HepG2 (cell line): ENCODE data around the gene TULP3. TPM values are rescaled to one million over a fixed set of nuclear protein-coding genes. Genes with fewer than 3 reads are reported as not detected.
A peak's percentile ranks its signal among the peaks of the same experiment; 100 is the strongest.

Experiments
- ARID2 ChIP-seq: sonication (generic); formaldehyde crosslinking; IDR thresholded peaks from 2 replicates; pipeline ENCODE4 v1.8.1; 2022; ENCODE audit warnings: mild to moderate bottlenecking, missing genetic modification reagents, borderline replicate concordance
- EED ChIP-seq: sonication (generic); formaldehyde crosslinking; IDR thresholded peaks from 2 replicates; pipeline ENCODE4 v1.5.0; 2020; ENCODE audit warnings: mild to moderate bottlenecking, missing genetic modification reagents
- HNF1B ChIP-seq: sonication (generic); formaldehyde crosslinking; IDR thresholded peaks from 2 replicates; pipeline ENCODE4 v1.5.1; 2020; ENCODE audit warnings: mild to moderate bottlenecking, moderate library complexity, missing genetic modification reagents
- NFYB ChIP-seq: sonication (generic); formaldehyde crosslinking; IDR thresholded peaks from 2 replicates; pipeline ENCODE4 v1.4.0; 2020; ENCODE audit warnings: missing genetic modification reagents
- SNRNP70 ChIP-seq: fragments of 200-400 bp; formaldehyde crosslinking; IDR thresholded peaks from 2 replicates; pipeline ENCODE4 v1.6.1; 2017; ENCODE audit warnings: mild to moderate bottlenecking, low read depth, low read length, moderate library complexity
- SSRP1 ChIP-seq: IDR thresholded peaks from 2 replicates; pipeline ENCODE4 v1.6.1; 2016; ENCODE audit warnings: control low read depth
- TEAD2 ChIP-seq: sonication (generic); formaldehyde crosslinking; IDR thresholded peaks from 2 replicates; pipeline ENCODE4 v1.9.0; 2021; ENCODE audit warnings: missing genetic modification reagents
- ZC3H4 ChIP-seq: sonication (generic); formaldehyde crosslinking; IDR thresholded peaks from 2 replicates; pipeline ENCODE4 v1.4.0; 2020; ENCODE audit warnings: missing genetic modification reagents, borderline replicate concordance
- ZNF143 ChIP-seq: sonication (generic); formaldehyde crosslinking; IDR thresholded peaks from 2 replicates; pipeline ENCODE4 v1.4.0; 2020; ENCODE audit warnings: missing genetic modification reagents
- ZNF207 ChIP-seq: fragments of 450-650 bp; IDR thresholded peaks from 2 replicates; pipeline ENCODE4 v1.6.1; 2016; ENCODE audit warnings: antibody characterized with exemption, borderline replicate concordance
- ZNF274 ChIP-seq: sonication (generic); formaldehyde crosslinking; IDR thresholded peaks from 2 replicates; pipeline ENCODE4 v1.5.1; 2020; ENCODE audit warnings: mild to moderate bottlenecking, missing genetic modification reagents
- ZNF281 ChIP-seq: sonication (generic); formaldehyde crosslinking; IDR thresholded peaks from 2 replicates; pipeline ENCODE4 v1.4.0; 2020; ENCODE audit warnings: missing genetic modification reagents, borderline replicate concordance
- ZNF33B ChIP-seq: sonication (generic); formaldehyde crosslinking; IDR thresholded peaks from 2 replicates; pipeline ENCODE4 v1.5.1; 2020; ENCODE audit warnings: mild to moderate bottlenecking, missing genetic modification reagents
- ZNF556 ChIP-seq: sonication (generic); formaldehyde crosslinking; IDR thresholded peaks from 2 replicates; pipeline ENCODE4 v1.4.0; 2020; ENCODE audit warnings: mild to moderate bottlenecking, missing genetic modification reagents, borderline replicate concordance
- ZNF737 ChIP-seq: sonication (generic); formaldehyde crosslinking; IDR thresholded peaks from 2 replicates; pipeline ENCODE4 v1.5.0; 2020; ENCODE audit warnings: missing genetic modification reagents, mild to moderate bottlenecking, borderline replicate concordance
- ZNF83 ChIP-seq: sonication (generic); formaldehyde crosslinking; IDR thresholded peaks from 2 replicates; pipeline ENCODE4 v1.4.0; 2020; ENCODE audit warnings: missing genetic modification reagents, mild to moderate bottlenecking, borderline replicate concordance
- ZSCAN9 ChIP-seq: IDR thresholded peaks from 2 replicates; pipeline ENCODE4 v1.6.1; 2016; ENCODE audit warnings: borderline replicate concordance
- polyA plus RNA-seq, 8 experiments: library from polyadenylated mRNA; depleted of rRNA in 3 of 8; stranded (reverse) in 7 of 8; unstranded in 1 of 8; fragments of >200 nt; fragmentation: Illumina TruSeq in 4 of 8; extraction: Trizol in 4 of 8; gene quantifications; 2 replicates each; pipeline versions ENCODE4 v1.2.1 to v1.2.3, GENCODE V29; 2011 to 2016; ENCODE audit warnings: low read depth in 4 of 8, missing spikeins in 1 of 8, mixed read lengths in 1 of 8; ENCODE audit not compliant: insufficient read depth in 1 of 8
- total RNA-seq, 5 experiments: library from RNA; depleted of rRNA; stranded (reverse); fragments of >200 nt; fragmentation: Illumina TruSeq; extraction: Trizol; gene quantifications; 2 replicates each; pipeline ENCODE4 v1.2.3, GENCODE V29; 2016; ENCODE audit warnings: low read depth in 1 of 5
- TF ChIP-seq, protein P1 (sequence below): sonication (generic); formaldehyde crosslinking; IDR thresholded peaks from 2 replicates; pipeline ENCODE4 v1.8.0; 2022; ENCODE audit warnings: mild to moderate bottlenecking, missing genetic modification reagents, moderate library complexity
- TF ChIP-seq, protein P2 (sequence below): sonication (generic); formaldehyde crosslinking; IDR thresholded peaks from 2 replicates; pipeline ENCODE4 v1.8.0; 2022; ENCODE audit warnings: mild to moderate bottlenecking, missing genetic modification reagents
- TF ChIP-seq, protein P3 (sequence below): sonication (generic); formaldehyde crosslinking; IDR thresholded peaks from 2 replicates; pipeline ENCODE4 v1.5.1; 2020; ENCODE audit warnings: mild to moderate bottlenecking, missing genetic modification reagents, moderate library complexity

Gene TULP3
- total and polyA plus RNA-seq, 2 of the 13 experiments (the other 11 are each of a cell fraction or from before 2014, with no cell fraction given) = 11.2 to 13.2 TPM

DNA sequence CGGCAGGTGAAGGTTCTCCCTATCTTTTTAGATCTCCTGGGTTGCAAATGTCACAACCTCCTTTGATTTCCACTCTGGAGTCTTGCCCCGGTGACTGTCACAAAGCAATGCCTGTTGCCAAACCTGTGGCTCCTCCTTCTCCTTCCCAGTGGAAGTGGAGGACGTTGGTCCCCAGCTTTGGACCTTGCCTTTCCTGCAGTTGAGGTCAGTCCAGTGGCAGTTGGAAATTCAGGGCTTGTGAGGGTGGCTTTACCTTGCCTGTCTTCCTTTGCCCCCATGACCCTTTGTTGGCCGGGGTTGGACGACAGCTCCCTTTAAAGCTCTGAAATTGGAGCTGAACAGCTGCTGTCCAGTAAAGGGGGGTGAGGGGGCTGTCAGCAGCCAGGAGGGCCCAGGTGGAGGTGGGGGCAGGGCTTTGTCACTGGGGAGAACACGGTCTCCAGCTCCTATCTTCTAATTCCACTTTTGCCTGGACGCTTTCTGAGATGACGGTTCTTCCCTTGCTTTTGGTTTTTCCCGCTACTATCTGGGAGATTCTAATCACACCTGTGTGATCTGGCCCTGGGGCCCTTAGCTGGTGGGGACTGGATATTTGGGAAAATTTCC is 72.6 kb downstream of the TULP3 start (continued):
- TF ChIP-seq, protein P1, sequence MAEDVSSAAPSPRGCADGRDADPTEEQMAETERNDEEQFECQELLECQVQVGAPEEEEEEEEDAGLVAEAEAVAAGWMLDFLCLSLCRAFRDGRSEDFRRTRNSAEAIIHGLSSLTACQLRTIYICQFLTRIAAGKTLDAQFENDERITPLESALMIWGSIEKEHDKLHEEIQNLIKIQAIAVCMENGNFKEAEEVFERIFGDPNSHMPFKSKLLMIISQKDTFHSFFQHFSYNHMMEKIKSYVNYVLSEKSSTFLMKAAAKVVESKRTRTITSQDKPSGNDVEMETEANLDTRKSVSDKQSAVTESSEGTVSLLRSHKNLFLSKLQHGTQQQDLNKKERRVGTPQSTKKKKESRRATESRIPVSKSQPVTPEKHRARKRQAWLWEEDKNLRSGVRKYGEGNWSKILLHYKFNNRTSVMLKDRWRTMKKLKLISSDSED (CRISPR knock-in tag) = no peak
- TF ChIP-seq ZNF274 = no peak
- no peak for TF ChIP-seq ZNF83 (CRISPR knock-in tag)
- TF ChIP-seq EED (CRISPR knock-in tag) = no peak
- TF ChIP-seq ZNF143 (CRISPR knock-in tag) = no peak
- no peak for TF ChIP-seq ZNF737 (CRISPR knock-in tag)
- TF ChIP-seq HNF1B (CRISPR knock-in tag) = peak; percentile 55; the same call in 1 of the 2 replicates
- TF ChIP-seq ZSCAN9 (CRISPR knock-in tag) = no peak
- TF ChIP-seq TEAD2 (CRISPR knock-in tag) = no peak
- TF ChIP-seq ZNF33B = no peak
- no peak for TF ChIP-seq SNRNP70
- peak; percentile 38; the same call in 1 of the 2 replicates for TF ChIP-seq ZNF556 (CRISPR knock-in tag)
- no peak for TF ChIP-seq NFYB
- peak; percentile 84; the same call in 1 of the 2 replicates for TF ChIP-seq ZNF281
- TF ChIP-seq, protein P2, sequence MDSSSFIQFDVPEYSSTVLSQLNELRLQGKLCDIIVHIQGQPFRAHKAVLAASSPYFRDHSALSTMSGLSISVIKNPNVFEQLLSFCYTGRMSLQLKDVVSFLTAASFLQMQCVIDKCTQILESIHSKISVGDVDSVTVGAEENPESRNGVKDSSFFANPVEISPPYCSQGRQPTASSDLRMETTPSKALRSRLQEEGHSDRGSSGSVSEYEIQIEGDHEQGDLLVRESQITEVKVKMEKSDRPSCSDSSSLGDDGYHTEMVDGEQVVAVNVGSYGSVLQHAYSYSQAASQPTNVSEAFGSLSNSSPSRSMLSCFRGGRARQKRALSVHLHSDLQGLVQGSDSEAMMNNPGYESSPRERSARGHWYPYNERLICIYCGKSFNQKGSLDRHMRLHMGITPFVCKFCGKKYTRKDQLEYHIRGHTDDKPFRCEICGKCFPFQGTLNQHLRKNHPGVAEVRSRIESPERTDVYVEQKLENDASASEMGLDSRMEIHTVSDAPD (CRISPR knock-in tag) = no peak
- TF ChIP-seq ZC3H4 (CRISPR knock-in tag) = no peak
- TF ChIP-seq ARID2 (CRISPR knock-in tag) = peak; percentile 40; the same call in 1 of the 2 replicates
- TF ChIP-seq, protein P3, sequence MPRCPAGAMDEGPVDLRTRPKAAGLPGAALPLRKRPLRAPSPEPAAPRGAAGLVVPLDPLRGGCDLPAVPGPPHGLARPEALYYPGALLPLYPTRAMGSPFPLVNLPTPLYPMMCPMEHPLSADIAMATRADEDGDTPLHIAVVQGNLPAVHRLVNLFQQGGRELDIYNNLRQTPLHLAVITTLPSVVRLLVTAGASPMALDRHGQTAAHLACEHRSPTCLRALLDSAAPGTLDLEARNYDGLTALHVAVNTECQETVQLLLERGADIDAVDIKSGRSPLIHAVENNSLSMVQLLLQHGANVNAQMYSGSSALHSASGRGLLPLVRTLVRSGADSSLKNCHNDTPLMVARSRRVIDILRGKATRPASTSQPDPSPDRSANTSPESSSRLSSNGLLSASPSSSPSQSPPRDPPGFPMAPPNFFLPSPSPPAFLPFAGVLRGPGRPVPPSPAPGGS (CRISPR knock-in tag) = peak; percentile 83
- no peak for TF ChIP-seq ZNF207
- TF ChIP-seq SSRP1 (CRISPR knock-in tag) = 0 out of 2 replicates have a peak, but pooled peaks have one; percentile 10
